T-helper 2 cell (primary cell): ENCODE measurements around the gene CYTH2.

Experiments used
- DNase-seq, 5 experiments: peaks; one replicate each; pipeline versions ENCODE4 v3.0.0 to v3.0.0-alpha.2; 2012 to 2022

CYTH2 gene

DNA sequence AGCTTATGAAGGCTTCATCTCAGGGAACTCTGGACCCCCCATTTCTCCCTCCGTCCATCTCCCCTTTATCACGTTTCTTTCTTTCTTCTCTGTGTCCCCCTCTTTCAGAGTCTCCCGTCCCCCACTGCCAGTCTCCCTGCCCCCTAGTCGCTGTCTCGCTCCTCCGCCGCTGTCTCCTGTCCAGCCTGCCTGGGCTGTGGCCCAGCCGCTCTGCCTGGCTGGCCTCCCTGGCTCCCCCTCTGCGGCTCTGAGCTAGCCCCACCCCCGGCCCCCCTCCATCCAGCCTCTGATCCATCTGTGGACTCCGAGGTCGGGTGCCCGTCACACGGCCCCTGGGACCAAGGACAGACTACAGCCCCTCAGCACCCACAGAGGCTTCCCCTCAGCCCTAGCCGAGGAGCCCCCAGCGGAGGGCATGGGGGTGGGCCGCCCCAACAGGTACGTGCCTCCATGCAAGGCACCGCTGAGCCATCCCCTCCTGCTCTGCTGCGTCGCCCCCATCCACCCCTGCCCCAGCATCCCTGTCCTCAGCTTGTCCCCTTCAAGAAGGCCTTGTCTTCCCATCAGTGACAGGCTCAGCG lies 14.9 kb upstream of the CYTH2 start:
- DNase-seq = no peak

DNA sequence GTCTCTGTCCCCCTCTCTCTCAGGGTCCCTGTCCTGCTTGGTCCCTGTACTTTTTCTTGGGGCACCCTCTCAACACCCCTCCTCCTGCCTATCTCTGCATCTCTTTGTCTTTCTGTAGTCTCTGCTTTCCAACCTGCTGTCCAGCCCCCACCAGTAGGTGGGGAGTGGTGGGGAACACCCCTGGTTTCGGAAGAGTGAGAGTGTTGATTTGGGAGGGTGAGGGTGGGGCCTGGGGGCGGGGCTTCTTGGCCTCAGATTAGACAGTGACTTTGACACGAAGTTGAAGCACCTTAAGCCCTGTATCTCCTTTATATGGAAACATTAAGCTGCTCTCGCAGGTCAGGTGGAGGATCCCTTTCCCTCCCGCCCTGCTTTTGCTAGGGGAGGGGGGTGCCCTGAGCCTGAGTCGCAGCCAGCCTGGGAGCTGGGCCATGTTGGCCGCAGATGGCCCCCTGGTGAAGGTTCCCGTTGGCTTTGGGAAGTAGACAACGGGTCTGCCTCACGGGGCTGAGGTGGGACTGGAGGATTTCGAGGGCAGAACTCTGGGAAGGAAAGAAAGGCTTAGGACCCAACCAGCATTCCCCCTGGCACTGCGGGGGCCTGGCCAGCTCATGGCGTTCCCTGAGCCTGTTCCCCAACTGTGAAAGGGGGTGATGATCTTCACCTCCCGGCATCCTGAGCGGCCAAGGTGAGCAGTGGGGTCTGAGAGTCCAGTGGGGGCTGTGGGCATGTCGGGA lies 13.8 kb upstream of the CYTH2 start, which contains the start of gene KCNJ14:
Gene KCNJ14 (plus strand): TSS at position 404 of the 737 bp plus-strand sequence. CDS start 6,151 bp downstream, outside the sequence.
- DNase-seq = no peak

DNA sequence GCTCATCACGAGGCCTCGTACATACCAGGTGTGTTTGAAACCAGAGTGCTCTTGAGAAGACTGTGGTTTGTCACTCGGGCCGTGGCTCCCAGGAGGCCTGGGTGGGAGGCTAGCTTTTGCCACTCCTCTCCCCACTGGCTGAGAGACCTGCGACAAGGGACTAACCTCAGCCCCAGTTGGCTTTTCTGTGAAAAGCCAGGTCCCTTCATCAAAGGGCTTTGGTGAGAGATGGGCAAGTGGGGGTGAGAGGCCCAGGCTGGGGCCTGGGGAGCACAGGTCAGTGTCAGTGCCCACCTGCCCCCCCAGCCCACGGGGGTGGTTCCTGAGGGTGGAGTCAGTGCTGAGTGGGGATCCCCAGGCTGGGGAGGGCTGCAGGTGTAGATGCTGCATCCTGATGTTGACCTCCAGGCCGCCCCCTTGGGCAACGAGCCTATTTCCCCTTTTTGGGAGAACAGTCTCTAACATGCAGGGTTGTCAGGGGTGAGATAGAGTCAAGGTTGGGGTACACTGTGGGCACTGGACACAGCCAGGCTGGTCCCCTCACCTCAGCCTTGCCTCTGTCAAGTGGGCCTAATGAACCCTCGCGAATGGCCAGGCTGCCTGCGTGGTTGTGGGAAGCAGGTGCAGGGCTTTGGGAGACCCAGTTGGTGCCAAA lies 13.1 kb upstream of the CYTH2 start:
- no peak for DNase-seq

DNA sequence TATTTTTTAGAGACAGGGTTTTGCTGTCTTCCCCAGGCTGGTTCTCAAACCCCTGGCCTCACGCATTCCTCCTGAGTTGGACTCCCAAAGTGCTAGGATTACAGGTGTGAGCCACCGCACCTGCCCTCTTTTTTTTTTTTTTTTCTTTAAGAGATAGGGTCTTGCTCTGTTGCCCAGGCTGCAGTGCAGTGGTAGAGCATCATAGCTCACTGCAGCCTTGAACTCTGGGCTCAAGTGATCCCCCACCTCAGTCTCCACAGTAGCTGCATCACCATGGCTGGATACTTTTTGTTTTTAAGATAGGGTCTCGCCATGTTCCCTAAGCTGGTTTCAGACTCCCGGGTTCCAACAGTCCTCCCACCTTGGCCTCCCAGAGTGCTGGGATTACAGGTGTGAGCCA lies 12.3 kb upstream of the CYTH2 start:
- DNase-seq = no peak

DNA sequence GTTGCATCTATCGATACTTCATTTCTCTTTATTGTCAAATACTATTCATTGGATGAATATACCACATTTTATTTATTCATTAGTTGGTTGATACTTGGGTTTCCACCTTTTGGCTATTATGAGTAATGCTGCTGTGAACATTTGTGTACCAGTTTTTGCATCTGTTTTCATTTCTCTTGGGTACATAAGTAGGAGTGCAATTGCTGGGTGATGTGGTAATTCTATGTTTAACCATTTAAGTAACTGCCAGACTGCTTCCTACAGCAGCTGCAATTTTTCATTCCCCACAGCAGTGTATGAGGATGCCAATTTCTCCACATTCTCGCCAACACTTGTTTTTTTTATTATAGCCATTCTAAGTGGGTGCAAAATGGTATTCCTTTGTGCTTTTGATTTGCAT lies 11.2 kb upstream of the CYTH2 start:
- no peak for DNase-seq

DNA sequence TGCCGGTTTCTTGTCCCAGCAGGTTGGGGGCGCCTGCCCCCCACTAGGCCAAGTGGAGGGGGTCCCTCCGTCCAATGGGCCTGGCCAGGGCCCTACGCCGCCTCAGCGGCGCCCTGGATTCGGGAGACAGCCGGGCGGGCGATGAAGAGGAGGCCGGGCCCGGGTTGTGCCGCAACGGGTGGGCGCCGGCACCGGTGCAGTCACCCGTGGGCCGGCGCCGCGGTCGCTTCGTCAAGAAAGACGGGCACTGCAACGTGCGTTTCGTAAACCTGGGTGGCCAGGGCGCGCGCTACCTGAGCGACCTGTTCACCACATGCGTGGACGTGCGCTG lies 7.6 kb upstream of the CYTH2 start:
- no peak for DNase-seq

DNA sequence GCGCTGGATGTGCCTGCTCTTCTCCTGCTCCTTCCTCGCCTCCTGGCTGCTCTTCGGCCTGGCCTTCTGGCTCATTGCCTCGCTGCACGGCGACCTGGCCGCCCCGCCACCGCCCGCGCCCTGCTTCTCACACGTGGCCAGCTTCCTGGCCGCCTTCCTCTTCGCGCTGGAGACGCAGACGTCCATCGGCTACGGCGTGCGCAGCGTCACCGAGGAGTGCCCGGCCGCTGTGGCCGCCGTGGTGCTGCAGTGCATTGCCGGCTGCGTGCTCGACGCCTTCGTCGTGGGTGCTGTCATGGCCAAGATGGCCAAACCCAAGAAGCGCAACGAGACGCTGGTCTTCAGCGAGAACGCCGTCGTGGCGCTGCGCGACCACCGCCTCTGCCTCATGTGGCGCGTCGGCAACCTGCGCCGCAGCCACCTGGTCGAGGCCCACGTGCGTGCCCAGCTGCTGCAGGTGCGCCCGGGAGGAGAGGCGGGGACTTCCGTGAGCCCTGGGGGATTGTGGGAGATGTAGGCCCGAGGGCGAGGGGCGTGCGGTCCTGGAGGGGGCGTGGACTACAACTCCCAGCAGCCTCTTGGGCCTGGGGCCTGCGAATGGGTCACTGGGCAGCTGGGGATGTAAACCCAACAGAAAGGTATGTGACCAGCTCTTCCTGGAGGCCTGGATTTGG lies 7.0 kb upstream of the CYTH2 start:
- no peak for DNase-seq

DNA sequence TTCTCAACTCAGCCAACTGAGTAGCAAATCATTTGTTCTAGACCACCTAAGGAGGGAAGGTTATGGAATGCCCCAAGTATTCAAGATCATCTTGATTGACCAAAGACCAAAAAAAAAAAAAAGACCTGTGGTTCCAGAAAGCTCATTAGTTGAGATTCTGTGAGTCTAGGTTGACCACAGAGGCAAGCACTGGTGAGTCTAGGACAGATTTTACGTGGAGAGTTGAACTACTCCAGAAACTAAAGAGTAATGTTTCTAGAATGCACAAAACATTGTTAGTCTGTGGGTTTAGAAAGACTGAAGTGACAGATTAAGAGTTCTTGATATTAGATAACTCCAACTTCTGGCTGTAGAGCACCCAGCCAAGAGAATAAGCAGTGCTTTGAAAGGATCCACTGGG lies 4.0 kb upstream of the CYTH2 start:
- DNase-seq = peak in 1 of 5 experiments; percentile 53

DNA sequence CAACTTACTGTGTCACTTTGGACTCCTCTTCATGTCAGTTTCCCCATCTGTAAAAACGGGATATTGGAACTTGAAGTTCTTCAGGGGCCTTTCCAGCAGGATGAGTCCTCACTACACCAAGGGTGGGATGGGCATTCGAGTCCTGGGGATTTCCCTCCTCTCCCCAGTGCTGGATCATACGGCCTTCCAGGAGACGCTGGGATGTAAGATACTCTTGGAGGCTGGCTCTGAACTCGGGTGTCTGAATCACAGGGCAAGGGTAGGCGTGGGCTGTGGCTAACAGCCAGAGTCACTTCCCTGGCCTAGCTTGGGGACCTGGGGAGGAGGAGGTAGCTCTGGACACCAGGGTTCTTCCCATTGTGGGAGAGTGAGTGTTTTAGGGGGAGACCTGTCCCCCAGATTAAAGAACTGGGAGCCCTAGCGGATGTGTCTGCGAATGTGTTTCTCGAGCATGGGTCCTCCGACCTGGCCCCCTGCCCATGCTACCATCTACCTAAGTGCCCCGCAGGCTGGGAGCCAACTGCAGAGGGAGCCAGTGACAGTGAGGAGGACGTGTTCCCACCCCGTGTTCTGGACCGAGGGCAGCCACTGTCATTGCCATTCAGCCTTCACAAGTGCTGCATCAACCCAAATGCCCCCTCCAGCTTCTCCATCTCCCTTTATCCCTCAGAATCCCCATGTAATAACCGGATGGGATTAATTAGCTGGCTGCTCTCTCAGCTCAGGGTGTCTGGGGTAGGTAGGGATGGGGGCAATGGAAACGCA lies 2.4 kb upstream of the CYTH2 start:
- no peak for DNase-seq

DNA sequence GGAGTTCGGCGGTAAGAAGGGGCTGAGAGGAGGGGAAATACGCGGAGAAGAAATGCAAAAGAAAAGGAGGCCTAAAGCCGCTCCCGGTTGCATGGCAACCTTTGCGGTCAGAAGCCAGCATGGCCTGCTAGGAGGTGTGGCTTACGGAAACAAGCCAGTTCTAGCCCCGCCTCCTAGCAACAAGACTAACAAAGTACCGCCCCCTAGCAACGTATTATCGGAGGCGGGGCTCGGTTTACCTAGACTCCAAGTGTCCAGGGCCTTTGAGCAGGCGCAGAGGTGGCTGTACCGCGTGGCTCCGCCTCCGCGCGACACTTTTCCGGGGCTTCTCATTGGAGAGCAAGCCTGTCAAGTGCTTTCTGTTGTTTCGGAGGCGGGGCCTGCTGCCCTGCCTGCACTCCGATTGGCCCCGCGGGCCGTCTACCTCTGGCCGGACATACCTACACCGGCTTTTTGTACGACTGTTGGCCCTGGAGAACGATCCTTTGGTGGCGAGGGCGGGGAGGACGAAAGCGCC lies 339 bp upstream of the CYTH2 start:
- peak; percentile 96 to 100 (median 99) for DNase-seq

DNA sequence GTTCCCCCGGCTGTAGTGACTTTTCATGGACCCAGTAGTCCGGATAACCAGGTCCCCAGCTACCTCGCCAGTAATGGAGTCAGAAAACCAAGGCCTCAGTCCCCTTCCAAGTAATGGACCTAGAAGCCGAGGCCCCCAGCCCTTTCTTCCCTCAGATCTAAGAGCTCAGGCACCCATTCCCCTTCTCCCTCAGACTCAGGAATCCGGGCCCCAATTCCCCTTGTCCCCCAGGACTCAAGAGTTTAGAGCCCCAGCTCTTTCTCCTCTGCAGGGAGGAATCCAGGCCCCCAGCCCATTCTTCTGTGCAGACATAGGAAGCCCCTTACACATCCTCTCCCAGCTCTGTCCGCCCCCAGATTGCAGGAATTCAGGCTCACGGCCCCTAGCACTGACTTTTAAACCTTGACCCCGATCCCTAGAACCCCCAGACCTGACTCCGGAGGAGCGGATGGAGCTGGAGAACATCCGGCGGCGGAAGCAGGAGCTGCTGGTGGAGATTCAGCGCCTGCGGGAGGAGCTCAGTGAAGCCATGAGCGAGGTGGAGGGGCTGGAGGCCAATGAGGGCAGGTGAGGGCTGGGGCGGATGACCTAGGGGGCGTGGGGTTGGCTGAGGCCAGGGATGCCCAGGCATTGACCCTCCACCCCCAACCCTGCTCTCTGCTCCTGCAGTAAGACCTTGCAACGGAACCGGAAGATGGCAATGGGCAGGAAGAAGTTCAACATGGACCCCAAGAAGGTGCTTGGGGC lies 938 bp downstream of the CYTH2 start:
- no peak for DNase-seq

DNA sequence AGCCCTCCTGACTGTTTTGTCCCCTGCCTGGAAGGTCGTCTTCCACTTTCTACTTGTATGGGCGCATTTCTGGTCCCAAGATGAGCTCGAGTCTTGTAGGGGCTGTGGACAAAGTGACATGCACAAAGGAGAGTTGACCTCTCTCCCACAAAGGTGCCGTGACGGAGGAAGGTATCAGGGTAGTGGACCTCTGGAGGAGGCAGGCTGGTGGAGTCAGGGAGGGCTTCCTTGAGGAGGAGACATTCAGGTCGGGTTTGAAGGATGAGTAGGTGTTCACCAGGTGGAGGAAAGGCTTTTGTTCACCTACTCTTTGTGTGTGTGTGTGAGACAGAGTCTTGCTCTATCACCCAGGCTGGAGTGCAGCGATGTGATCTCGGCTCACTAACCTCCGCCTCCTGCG lies 1.7 kb downstream of the CYTH2 start:
- no peak for DNase-seq

DNA sequence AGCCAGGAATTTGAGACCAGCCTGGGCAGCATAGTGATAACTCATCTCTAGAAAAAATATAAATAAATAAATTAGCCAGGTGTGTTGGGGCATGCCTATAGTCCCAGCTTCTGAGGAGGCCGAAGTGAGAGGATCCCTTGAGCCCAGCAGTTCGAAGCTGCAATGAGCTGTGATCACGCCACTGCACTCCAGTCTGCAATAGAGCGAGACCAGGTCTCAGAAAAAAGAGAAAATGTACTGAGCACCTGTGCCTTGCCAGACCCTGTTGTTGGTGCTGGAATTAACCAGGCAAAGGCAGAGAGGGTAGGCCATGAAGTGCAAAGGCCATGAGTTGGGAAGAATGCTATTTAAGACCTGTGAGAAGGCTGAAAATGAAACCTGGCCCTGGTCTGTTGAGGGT lies 2.7 kb downstream of the CYTH2 start:
- DNase-seq = no peak

DNA sequence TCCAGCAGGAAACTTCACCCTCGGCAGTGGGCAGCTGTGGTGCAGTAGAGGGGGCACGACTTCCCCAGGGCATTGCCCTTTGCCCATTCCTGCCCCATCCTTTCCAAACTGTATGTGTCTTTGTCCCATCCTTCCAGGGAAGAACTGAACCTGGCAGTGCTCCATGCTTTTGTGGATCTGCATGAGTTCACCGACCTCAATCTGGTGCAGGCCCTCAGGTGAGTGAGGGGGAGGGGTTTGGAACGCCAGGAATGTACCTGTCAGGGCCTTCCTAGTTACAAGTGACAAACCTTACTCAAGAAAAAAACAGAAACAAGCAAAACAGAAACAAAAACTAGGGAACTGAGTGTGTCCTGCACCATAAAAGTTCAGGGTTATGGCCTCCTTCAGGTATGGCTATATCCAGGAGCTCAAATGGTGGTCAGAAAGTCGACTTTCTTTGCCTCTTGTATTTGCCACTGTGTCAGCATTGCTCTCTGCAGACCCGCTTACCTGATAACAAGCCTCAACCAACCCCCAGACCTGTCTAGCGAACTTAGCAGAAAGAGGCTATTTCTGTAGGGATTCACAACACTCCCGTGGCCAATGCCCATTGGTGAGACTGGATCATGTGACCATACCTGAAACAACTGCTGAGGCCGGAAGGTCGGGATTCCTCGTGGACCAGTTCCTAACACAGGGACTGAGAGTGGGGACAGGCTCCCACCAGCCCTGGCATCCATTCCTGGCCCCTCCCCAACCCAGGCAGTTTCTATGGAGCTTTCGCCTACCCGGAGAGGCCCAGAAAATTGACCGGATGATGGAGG lies 4.2 kb downstream of the CYTH2 start:
- DNase-seq = no peak

DNA sequence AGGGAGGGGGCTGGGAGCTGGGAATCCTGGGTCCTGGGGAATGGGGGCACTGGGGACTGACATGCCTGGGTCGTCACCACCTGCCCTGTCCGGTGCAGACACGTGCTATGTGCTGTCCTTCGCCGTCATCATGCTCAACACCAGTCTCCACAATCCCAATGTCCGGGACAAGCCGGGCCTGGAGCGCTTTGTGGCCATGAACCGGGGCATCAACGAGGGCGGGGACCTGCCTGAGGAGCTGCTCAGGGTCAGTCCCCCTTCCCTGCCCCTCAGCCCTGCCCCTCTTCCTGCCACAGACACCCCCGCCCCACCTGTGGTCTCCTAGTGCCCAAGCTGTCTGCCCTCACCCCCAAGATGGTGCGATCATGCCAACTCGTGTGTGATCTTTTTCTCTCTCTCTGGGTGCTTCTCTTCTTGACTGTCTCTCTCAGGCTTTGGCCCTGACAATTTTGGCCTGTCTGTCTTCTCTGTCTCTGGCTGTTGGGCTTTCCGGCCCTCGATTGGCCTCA lies 5.0 kb downstream of the CYTH2 start:
- DNase-seq = no peak

DNA sequence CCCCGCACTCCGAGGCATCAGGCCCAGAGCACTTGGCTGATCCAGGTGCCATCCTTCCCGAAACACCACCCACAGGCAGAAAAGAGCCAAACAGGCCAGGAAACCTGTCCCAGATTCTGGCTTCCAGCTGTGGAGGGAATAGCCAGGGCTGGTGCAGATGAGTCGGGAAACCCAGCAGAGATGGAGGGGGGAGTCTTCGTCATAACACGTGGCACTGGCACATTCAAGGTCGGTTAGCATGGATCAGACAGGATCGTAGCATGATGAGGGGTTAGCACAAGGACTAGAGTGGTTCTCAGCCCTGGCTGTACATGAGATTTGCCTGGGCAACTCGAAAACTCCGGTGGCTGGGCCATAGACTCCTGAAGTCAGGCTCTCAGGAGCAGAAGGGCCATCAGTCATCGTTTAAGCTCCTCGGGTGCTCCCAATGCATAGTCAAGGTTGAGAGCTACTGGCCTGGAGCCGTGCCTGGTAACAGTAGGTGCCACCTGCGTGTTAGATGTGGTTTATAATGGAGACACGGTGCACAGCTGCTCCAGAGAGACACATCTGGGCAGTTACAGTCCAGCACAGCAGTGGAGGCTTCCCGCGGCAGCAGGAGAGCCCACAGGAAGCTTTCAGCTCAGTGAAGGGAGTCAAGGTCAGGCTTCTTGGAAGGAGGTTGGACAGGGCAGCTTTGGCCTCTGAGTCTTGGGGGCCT lies 6.3 kb downstream of the CYTH2 start:
- DNase-seq = no peak

DNA sequence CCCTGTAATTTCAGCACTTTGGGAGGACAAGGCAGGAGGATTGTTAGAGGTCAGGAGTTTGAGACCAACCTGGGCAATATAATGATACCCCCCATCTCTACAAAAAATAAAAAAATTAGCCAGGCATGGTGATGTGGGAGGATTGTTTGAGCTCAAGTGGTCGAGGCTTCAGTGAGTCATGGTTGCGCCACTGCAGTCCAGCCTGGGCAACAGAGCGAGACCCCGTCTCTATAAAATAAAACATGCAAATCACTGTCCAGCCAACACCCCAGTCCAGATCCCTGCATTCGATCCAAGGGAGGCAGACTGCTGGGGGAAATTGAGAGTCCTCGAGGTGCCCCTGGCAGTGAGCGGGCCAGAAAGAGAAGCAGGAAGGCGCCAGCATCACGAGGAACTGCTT lies 7.0 kb downstream of the CYTH2 start:
- DNase-seq = no peak

DNA sequence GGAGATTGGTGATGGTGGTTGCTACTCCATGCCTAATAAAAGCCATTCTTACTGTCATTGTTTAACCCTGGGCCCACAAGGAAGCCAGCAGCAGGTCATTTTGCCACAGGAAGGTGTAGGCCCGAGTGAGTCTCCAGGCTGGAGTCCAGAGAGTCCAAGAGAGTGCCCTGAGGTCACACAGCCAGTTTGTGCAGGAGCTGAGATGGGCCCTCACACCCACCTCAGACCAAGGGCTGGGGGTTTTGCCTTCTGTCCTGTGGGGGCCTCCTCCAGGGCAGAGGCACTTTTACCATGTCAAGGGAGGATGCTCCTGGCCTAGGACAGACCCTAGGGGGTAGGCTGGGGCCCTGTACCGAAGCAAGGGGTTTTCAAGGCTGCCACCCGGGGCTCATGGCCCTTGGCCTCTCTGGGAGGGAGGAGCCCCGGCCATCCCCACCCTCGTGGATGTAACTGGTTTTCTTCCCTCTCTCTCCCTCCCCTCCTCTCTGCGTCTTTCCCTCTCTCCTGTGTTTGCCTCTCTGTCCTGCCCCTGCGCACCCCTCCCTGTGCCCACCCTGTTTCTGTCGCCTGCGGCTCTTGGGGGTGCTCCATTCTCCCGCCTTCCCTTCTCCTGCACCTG lies 8.0 kb downstream of the CYTH2 start:
- no peak for DNase-seq

DNA sequence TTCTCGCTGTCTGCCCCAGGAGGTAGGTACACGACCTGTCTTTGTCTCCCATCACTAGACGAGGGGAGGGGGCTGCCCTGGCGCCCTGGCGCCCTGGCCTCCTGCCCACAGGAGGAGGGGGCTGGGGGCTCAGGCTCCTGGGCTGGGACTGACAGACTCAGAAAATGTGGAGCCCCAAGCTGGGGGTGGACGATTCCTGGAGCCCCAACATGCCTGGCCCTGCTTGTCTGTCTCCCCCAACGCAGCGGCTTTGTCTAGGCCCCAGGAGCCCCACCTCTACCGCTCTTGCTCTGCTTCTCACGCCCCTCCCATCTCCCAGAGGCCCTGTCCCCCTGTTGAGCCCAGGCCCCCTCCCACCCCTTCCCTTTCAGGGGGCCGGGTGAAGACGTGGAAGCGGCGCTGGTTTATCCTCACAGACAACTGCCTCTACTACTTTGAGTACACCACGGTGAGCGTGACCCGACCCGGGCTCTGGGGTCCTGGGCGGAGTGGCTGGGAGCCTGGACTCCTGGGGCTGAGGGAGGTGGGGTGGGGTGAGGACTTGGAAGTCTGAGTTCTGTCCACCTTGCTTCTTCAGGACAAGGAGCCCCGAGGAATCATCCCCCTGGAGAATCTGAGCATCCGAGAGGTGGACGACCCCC lies 8.6 kb downstream of the CYTH2 start:
- no peak for DNase-seq
